RKO (cell line): Measurements from ENCODE around the gene DNAJC5.
"Not testable (repeated sequence)": the region's sequence is repeated elsewhere in the genome, so short reads cannot be mapped to it uniquely, and the experiment has no call there.

Experiments used
- DNase-seq: peaks from one replicate; pipeline ENCODE4 v3.0.0-alpha.2; 2016; ENCODE audit warnings: low spot score

The DNAJC5 gene

DNA sequence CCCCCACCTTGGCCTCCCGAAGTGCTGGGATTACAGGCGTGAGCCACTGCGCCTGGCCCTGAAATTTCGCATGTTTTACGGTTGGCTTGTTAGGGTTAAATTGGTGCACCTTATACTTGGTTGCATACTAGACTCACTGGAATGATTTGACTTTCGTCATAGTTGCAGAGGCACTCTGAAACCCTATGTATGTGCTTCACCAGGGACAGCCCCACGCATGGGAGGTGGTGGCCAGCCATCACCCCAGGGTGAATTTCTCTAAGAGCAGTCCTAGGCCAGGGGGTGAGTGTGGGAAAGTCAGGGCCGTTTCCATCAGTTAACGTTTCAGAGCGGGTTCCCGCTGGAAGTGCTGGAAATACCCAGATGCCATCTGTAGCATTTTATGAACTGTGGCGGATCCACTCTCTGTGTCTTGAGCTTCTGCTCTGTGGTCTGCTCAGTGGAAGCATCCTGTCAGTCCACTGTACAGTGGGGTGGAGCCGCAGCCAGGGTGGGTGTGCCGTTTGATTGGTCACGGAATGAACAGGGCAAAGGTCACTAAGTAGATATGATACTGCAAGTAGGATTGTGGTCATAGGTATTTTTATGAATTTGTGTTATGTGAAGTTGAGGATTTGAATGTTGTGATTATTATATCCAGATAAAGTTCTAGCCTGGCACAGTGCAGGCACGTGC lies 13.2 kb downstream of the DNAJC5 start:
- DNase-seq: no peak

DNA sequence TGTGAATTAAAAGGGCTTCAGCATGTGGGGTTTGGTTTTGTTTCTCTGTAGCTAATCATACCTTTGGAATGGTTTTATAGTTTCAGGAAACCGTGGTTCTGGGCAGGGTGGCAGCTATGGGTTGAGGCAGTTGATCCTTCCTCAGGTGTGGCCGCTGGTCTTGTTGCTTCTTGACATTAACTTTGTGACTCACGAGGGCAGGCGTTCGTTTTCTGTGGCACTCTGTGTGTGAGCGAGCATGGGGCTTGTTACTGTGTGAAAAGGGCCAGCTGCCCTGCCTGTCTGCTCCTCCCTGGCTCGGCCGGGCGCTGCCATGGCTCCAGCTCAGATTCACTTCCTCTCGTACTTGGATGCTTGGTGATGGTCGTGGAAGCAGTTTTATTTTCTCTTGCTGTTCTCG lies 16.2 kb downstream of the DNAJC5 start:
- no peak for DNase-seq

DNA sequence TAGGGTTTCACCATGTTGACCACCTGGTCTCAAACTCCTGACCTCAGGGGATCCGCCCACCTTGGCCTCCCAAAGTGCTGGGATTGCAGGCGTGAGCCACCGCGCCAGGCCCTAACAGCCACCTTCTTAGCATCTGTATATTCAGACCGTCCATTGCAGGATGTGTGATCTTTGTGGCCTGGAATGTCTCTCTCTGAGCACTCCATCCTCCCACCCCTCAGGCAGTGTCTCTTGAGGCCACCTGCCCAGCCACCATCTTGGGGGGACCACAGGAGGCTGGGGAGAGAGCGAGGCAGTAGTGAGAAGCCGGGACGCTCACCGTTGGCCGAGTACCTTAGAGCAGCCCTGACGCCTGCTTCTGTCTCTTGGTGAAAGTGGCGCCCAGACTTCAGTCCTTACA lies 18.8 kb downstream of the DNAJC5 start:
- no peak for DNase-seq

DNA sequence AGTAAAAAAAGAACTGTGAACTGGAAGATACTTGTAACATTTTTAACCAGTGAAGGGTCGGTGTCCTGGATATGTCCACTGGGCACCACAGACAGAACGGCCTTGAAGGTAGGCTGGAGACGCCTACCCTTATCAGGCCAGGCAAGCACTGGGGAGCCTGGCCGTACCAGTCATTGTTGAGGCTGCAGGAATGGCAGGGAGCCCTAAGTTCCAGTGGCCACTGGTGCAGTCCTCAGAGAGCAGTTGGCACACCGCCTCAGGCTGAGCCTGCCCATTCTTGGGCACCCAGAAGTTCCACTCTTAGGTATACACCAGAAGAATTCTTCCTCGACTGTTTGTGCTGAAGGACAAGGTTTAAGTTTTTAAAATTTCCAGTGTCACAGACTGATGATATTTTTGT lies 20.5 kb downstream of the DNAJC5 start:
- DNase-seq: no peak

DNA sequence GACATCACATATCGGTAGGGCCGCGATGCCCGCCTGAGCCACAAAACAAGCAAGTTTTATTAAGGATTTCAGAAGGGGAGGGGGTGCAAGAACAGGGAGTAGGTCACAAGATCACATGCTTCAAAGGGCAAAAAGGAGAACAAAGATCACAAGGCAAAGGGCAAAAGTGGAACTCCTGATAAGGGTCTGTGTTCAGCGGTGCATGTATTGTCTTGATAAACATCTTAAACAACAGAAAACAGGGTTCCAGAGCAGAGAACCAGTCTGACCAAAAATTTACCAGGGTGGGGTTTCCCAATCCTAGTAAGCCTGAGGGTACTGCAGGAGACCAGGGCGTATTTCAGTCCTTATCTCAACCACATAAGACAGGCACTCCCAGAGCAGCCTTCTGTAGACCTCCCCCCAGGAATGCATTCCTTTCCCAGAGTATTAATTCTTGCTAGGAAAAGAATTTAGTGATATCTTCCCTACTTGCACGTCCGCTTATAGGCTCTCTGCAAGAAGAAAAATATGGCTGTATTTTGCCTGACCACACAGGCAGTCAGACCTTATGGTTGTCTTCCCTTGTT lies 21.5 kb downstream of the DNAJC5 start:
- not testable (repeated sequence) for DNase-seq

DNA sequence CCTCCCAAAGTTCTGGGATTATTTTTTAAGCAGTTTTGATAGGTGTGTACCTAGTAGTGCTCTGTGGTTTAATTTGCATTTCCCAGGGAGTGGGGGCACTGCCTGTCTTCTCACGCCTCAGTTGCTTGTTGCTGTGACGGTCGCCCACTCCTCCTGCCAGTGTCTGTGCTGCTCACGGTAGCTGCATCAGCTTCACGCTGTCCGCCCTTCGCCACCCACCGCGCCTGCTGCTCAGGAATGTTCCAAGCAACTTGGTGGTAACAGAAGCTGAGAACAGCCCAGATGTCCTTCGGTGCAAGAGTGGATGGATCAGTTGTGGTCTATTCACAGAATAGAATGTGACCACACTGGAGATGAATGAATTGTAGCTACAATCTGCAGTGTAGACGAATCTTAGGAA lies 22.9 kb downstream of the DNAJC5 start:
- no peak for DNase-seq

DNA sequence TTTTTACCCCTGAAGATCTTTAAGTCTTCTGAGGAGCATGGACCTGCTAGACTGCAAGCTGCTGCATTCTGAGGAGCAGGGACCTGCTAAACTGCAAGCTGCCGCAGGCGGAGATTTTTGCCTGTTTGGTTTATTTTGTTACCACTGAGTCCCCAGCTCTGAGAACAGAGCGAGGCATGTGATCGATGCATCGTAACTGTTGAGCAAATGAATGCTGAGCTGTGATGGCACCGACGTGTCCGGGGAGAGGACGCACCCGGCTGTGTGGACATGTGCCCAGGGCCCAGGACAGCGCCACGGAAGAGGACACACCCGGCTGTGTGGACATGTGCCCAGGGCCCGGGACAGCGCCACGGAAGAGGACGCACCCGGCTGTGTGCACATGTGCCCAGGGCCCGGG lies 24.2 kb downstream of the DNAJC5 start:
- DNase-seq: no peak

DNA sequence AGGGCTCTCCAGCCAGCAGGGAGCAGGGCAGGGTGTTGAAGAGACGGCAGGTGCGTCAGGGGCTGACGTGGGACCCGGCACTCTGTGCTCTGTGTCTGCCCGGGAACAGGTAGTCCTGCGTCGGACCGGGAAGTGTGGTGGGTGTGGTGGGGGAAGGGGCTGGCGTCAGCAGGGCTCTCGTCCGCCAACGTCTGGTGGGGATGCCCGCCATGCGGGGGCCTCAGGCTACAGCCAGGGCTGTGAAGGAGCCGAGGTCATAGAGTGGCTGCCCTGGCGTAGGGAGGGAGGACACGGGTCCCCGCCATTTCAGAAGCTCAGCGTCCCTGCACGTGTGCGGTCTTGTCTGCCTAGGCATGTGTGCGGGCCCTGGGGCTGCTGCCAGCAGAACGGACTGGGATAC lies 25.3 kb downstream of the DNAJC5 start:
- no peak for DNase-seq

DNA sequence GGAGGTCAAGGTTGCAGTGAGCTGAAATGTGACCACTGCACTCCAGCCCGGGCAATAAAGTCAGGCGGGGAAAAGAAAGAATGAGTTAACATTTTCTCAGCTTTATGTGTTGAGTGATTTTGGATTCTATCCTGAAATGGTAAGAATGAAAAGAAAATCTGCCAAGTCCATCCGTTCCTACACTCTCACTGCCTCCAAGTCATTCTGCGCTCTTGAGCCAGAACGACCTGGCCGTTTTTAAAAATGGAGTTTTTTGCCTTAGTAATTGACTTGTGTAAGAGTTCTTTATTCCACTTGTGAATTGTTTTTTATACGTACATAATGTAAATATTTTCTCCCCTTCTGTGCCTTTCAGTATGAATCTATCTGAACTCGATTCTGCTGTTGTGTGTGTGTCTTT lies 28.7 kb downstream of the DNAJC5 start:
- DNase-seq: no peak

DNA sequence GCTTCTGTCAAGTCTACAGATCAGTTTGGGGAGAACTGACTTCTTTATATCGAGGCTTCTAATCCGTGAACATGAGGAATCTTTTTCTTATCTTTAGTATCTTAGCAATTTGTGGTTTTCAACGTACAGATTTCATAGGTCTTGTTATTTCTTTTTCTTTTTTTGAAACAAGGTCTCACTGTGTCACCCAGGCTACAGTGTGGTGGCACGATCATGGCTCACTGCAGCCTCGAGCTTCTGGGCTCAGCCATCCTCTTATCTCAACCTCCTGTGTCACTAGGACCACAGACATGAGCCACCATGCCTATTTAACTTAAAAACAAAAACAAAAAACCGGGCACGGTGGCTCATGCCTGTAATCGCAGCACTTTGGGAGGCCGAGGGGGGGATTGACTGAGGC lies 29.3 kb downstream of the DNAJC5 start:
- DNase-seq: no peak

DNA sequence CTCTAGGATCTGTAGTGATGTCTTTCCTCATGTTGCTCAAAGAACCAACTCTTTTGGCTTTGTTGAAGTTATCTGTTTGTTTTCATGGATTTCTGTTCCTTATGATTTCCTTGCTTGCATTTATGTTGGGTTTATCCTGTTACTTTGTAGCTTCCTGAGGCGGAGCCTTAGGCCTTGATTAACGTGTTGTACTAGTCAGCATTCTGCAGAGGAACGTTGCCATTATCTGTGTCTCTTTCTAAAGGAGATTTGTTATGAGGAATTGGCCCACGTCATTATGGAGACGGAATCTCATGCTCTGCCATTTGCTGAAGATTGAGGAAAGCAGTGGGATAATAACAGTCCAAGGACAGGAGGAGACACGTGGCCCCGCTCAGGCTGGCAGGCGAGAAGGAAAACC lies 31.4 kb downstream of the DNAJC5 start:
- no peak for DNase-seq

DNA sequence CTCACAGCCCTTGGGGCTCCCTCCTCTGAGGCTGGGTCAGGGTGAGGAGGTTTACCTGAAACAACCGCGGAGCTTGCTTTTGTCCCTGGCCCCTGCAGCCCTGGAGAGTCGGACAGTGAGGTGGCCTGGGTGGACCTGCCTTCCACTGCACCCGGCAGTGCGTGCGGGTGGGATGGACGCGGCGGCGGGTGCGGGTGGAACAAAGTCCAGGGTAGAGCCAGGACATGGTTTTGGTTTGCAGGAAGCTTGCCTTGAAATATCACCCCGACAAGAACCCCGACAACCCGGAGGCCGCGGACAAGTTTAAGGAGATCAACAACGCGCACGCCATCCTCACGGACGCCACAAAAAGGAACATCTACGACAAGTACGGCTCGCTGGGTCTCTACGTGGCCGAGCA lies 34.1 kb downstream of the DNAJC5 start:
- DNase-seq: no peak

DNA sequence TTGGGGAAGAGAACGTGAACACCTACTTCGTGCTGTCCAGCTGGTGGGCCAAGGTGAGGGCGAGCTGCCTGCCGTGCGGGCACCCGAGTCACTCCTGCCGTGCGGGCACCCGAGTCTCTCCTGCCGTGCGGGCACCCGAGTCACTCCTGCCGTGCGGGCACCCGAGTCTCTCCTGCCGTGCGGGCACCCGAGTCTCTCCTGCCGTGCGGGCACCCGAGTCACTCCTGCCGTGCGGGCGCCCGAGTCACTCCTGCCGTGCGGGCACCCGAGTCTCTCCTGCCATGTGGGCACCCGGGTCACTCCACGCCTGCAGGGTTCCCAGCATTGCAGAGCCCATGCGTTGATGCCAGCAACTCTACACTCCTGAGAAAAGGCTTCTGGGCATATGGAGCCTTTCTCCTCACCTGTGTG lies 34.6 kb downstream of the DNAJC5 start:
- not testable (repeated sequence) for DNase-seq

DNA sequence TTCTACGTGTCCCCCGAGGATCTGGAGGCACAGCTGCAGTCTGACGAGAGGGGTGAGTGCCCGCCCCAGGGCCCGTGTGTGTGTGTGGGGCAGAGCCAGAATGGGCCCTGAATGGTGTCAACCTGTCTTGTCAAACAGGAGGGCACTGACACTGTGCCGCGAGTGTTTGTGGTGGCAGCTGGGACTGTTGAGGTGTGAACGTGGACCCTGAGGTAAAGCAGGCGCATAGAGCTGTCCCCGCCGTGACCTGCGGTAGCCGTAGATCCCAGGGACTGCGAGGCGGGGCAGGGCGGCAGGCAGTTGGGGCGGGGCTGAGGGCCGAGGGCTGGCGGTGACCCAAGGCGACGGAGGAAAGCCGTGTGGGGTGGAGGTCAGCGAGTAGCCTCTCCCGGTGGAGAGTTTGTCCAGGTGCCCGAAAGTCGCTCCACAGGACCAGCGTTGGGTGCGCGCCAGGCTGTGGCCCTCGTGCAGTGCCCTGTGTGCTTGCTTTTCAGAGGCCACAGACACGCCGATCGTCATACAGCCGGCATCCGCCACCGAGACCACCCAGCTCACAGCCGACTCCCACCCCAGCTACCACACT lies 36.1 kb downstream of the DNAJC5 start:
- DNase-seq: no peak

DNA sequence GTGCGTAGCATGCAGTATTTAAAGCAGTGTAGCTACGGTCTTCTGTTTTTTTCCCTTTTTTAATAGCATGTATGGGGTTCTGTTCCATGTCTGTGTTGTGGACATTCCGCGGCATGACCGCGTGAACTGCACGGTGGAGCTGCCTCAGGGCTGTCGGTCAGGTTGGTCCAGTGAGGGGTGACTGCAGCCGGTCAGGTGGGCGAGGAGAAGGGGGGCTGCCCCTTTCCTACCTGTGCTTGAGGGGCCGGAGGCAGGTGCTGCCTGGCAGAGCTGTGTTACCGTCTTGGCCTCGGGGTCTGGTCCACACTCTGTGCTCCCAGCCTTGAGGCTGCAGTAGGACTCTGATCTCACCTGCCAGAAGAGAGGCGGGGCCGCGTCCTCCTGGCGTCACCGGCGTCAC lies 36.8 kb downstream of the DNAJC5 start:
- no peak for DNase-seq

DNA sequence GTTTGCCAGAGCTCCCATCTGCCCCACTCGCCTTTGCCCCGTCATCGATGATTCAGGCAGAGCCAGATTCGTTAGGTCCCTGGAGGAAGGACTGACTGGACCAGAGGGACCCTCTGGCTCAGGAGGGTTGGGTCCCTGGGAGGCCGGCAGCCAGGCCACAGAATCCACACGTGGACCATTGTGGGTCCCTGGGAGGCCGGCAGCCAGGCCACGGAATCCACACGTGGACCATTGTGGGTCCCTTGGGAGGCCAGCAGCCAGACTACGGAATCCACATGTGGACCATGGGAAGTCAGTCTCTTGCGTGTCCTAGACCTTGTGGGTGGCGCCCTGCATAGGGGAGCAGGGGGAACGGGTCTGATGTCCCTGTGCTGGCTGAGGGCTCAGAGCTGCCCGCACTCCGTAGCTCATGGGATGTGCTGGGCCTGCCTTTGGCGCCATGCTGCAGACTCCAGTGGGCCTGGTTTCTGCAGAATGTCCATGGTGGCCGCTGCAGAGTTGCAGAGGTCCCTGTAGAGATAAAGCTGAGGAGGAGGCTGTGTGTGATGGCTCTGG lies 37.8 kb downstream of the DNAJC5 start:
- no peak for DNase-seq

DNA sequence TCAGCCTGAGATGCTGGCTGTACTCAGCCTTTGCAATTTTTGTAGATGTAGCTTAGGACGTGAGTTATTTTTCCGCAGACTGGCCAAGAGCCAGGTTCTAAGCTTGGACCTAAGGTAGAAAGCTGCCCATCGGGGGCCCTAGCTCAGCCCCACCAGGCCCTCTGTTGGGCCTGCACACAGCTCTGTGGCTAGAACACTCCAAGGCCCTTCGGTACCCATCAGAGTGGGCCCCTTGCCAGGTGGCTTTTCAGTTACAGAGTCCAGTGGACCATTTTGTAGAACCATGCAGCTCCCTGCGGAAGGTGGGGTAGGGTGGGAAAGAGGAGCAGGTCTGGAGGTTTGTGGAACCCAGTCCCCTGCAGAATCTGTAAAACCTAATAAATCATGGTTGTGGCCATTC lies 38.7 kb downstream of the DNAJC5 start:
- no peak for DNase-seq

DNA sequence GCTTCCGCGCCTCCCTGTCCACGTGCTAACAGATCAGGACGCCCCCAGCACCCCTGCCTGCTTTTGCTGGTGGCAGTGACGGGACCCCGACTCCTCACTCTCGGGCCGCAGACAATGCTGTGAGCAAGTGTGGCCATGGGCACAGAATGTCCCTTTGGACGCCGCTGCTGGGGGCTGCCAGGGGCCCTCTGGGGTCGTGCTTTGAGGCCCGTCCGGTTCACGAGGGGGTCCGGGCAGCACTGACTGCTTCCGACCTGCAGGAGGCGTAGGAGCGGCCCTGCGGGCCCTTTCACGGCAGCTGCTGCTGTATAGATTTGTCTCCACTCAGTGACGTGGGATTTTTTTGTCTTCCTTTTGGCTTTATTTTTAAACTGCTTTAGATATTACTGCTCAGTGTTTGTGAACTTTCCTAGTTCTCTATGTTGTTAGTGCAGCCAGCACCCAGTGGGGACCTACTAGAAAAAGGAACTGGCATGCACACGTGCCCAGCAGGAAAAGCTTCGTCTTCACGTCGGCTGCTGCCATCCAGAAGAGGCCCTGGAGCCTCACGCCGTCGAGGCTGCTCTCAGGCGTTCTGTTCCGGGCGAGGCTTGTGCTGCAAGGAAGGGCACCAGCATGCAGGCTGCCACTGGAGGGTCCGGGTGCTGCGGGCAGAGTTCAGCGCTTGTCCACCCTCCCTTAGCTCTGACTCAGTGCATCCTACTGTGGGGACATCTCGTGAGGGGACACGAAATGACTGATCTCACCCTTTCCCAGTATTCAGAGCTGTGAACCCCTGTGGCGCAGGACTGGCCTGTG lies 39.5 kb downstream of the DNAJC5 start:
- no peak for DNase-seq

DNA sequence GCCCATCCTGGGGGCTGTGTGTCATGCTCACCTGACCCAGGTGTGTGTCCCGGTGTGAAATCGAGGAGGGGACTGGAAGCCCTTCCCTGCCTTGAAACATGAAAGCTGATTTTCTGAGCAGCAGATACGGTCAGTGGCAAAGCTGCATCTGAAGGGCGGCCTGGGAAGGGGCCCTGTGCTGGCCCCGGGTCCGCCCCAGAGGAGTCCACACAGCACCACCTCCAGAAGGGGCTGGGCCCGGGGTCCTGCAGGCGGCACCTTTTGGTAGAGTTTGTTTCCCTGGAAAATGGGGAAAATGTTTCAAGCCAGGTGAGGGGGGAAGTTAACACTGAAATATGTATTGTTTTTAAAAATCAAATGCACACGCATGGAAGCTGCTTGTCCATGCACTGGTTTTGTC lies 40.5 kb downstream of the DNAJC5 start:
- no peak for DNase-seq

DNA sequence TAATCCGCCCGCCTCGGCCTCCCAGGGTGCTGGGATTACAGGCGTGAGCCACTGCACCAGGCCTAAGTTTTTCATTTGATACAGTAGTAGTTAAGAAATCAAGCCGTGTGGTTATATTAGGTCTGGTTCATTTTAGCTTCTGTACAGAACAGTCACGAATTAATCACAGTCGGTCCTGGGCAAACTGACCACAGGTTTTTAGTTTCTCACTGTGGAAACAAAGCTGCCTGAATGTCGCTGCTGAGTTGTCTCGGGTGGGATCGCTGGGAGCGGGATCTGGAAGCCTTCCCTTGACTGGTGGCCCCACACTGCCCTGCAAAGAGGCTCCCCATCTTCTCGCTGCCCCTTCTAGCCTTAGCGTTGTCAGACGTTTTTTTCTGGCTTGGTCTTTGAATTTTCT lies 42.7 kb downstream of the DNAJC5 start:
- DNase-seq: no peak

DNA sequence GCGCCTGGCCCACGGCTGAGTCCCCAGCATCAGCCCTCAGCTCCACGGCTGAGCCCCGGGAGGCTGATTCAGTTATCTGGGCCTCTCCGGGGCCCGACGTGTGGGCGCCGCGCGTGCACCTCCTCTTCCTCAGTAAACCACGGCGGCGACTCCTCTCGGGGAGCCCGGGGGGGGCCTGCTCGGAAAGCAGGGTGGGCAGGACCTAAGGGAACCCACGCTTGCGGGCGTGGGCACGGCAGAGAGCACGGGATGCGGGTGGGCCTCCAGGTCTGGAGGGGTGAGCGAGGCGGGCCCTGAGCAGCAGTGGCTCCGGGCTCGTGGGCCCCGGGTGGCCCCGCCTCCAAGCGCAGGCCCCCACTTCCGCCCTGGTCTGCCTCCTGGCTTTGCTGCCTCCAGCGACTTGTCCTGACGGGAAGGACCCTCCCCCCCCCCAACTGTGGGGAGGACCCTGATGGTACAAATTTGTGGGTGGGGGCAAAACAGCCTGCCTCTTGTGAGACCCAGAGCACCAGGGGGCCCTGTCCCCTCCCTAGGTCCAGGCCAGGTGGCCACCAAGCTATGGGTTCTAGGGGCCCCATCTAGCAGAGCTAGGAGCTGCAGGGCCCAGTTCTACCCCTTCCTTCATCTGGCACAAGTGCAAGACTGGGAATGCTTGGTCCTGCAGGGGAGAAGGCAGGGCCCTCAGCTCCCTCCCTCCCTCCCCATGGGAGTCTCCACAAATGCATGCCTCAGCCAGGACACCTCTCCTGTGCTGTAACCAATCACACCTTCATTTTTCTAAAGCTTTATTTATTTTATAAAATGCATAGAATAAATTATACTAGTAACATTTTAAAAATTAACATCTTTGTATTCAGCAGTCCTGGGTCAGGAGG lies 44.4 kb downstream of the DNAJC5 start:
- DNase-seq: no peak

DNA sequence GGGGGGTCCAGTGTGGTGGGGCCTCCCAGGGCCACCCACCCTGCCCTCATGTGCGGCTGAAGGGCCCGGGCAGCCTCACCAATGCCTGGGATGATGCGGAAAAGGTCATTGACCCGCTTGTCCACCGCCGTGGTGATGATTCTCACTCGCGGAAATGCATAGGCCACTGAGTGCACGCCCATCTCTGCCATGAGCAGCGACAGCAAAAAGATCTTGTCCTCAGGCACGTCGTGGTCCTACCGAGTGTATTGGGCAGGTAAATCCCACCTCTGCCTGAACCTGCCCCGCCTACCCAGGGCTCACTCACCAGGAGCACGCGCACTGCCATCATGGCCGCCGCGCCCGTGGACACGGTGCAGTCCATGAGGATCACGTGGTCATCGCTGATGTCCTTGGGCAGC lies 45.1 kb downstream of the DNAJC5 start:
- DNase-seq: no peak
